Hepatocyte (in vitro differentiated cells): ENCODE measurements around the gene SOX8. TPM values are rescaled to one million over a fixed set of nuclear protein-coding genes. Genes with fewer than 3 reads are reported as not detected.

Source experiments
- DNase-seq: peaks from one replicate; pipeline ENCODE4 v3.0.0-alpha.2; 2016; ENCODE audit warnings: low spot score
- H2AFZ ChIP-seq: fragments of 200-600 bp; sonication (generic); 2 replicates; pipeline ENCODE4 v1.6.0; 2016; ENCODE audit warnings: antibody characterized with exemption, mild to moderate bottlenecking
- H3K27ac ChIP-seq: fragments of 200-600 bp; sonication (generic); 2 replicates; pipeline ENCODE4 v1.5.1; 2016; ENCODE audit warnings: mild to moderate bottlenecking
- H3K27me3 ChIP-seq: fragments of 200-600 bp; sonication (generic); 2 replicates; pipeline ENCODE4 v1.6.1; 2016
- H3K36me3 ChIP-seq: fragments of 200-600 bp; sonication (generic); replicated peaks from 2 replicates; pipeline ENCODE4 v1.5.1; 2016; ENCODE audit warnings: low read depth; ENCODE audit not compliant: insufficient read depth
- H3K4me1 ChIP-seq: fragments of 200-600 bp; sonication (generic); 2 replicates; pipeline ENCODE4 v1.5.1; 2016; ENCODE audit warnings: mild to moderate bottlenecking, moderate library complexity; ENCODE audit not compliant: insufficient read depth
- H3K4me2 ChIP-seq: fragments of 200-600 bp; sonication (generic); 2 replicates; pipeline ENCODE4 v1.6.0; 2016
- H3K4me3 ChIP-seq: fragments of 200-600 bp; sonication (generic); 2 replicates; pipeline ENCODE4 v1.5.1; 2016; ENCODE audit warnings: mild to moderate bottlenecking
- H3K79me2 ChIP-seq: fragments of 200-600 bp; sonication (generic); 2 replicates; pipeline ENCODE4 v1.6.0; 2017; ENCODE audit warnings: mild to moderate bottlenecking
- H3K9me2 ChIP-seq: fragments of 200-600 bp; sonication (generic); replicated peaks from 2 replicates; pipeline ENCODE4 v1.6.0; 2017; ENCODE audit warnings: mild to moderate bottlenecking; ENCODE audit not compliant: insufficient read depth
- H3K9me3 ChIP-seq: fragments of 200-600 bp; sonication (generic); 2 replicates; pipeline ENCODE4 v1.5.1; 2016; ENCODE audit warnings: low read depth, mild to moderate bottlenecking
- H4K20me1 ChIP-seq: fragments of 200-600 bp; sonication (generic); 2 replicates; pipeline ENCODE4 v1.6.0; 2016; ENCODE audit warnings: mild to moderate bottlenecking; ENCODE audit not compliant: insufficient read depth, poor library complexity, severe bottlenecking
- CTCF ChIP-seq: fragments of 200-600 bp; sonication (generic); IDR thresholded peaks from 2 replicates; pipeline ENCODE4 v1.5.1; 2016; ENCODE audit warnings: antibody characterized with exemption, mild to moderate bottlenecking; ENCODE audit not compliant: poor library complexity
- EZH2 ChIP-seq: fragments of 200-600 bp; sonication (generic); IDR thresholded peaks from 2 replicates; pipeline ENCODE4 v1.6.1; 2016; ENCODE audit warnings: antibody characterized with exemption, mild to moderate bottlenecking, borderline replicate concordance
- EZH2phosphoT487 ChIP-seq: fragments of 200-600 bp; sonication (generic); IDR thresholded peaks from one replicate; pipeline ENCODE4 v1.6.1; 2018; ENCODE audit warnings: antibody characterized with exemption, mild to moderate bottlenecking, low read depth, moderate library complexity; ENCODE audit not compliant: unreplicated experiment, severe bottlenecking
- WGBS: methylation state at CpG from one replicate; pipeline ENCODE4 v1.1.6; 2016; ENCODE audit warnings: low lambda C conversion rate; ENCODE audit errors: missing lambda C conversion rate; 5-methylcytosine and 5-hydroxymethylcytosine counted together
- polyA plus RNA-seq: library from polyadenylated mRNA; unstranded; fragments of >200 nt; fragmentation: Nextera tagmentation; extraction: Ambion mirVana; gene quantifications from 2 replicates; pipeline ENCODE4 v1.2.1, GENCODE V29; 2016
- total RNA-seq: library from RNA; depleted of rRNA; stranded (reverse); fragments of >200 nt; gene quantifications from 2 replicates; pipeline ENCODE4 v1.2.3, GENCODE V29; 2014

The SOX8 gene
- total and polyA plus RNA-seq, 2 experiments from 2014 or later, result 3.8 to 4.7 TPM

- peak; percentile 37 for DNase-seq
- H4K20me1 ChIP-seq, result no peaks in the 10 kb centered on the region
- H3K4me2 ChIP-seq, result no peak overlapping the region
- TF ChIP-seq CTCF (no peak), EZH2phosphoT487 (no peak), EZH2 (no peak)
- H3K36me3 ChIP-seq, result no peaks in the 10 kb centered on the region
- peaks cover 3% of the 10 kb centered on the region for H3K4me1 ChIP-seq
- no peak overlapping the region for H3K27ac ChIP-seq
- no peaks in the 10 kb centered on the region for H3K9me2 ChIP-seq
- no peak overlapping the region for H2AFZ ChIP-seq
- H3K27me3 ChIP-seq, result no peaks in the 10 kb centered on the region
- H3K4me3 ChIP-seq, result no peak overlapping the region
- 77% methylated on average over 11 of the region's 11 CpGs for WGBS
- H3K79me2 ChIP-seq, result no peaks in the 10 kb centered on the region
- no peaks in the 10 kb centered on the region for H3K9me3 ChIP-seq
Observed at GRCh38 chr16:989354-989814, 7.8 kb downstream of the SOX8 start.

- Histone ChIP-seq H3K27ac (no peak overlapping the region), H3K9me2 (no peaks in the 10 kb centered on the region), H3K4me1 (peaks cover 3% of the 10 kb centered on the region), H3K79me2 (no peaks in the 10 kb centered on the region), H4K20me1 (no peaks in the 10 kb centered on the region), H3K4me3 (no peak overlapping the region), H3K9me3 (no peaks in the 10 kb centered on the region), H2AFZ (no peak overlapping the region), H3K4me2 (no peak overlapping the region), H3K36me3 (no peaks in the 10 kb centered on the region), H3K27me3 (no peaks in the 10 kb centered on the region)
- DNase-seq, result no peak
- no peak for TF ChIP-seq EZH2phosphoT487
- no peak for TF ChIP-seq EZH2
- no peak for TF ChIP-seq CTCF
- WGBS, result 92% methylated on average over 38 of the region's 41 CpGs
Observed at GRCh38 chr16:990516-991291, 9.1 kb downstream of the SOX8 start.

GRCh38 chr16:991345-991744 lies 9.8 kb downstream of the SOX8 start:
- TF ChIP-seq EZH2phosphoT487, result no peak
- TF ChIP-seq CTCF, result no peak
- no peak for TF ChIP-seq EZH2
- Histone ChIP-seq H3K4me3 (no peak overlapping the region), H3K27me3 (no peaks in the 10 kb centered on the region)

More at GRCh38 chr16:991345-991744, 9.8 kb downstream of the SOX8 start:
- Histone ChIP-seq H2AFZ (no peak overlapping the region), H3K4me1 (peaks cover 3% of the 10 kb centered on the region), H3K79me2 (no peaks in the 10 kb centered on the region), H3K9me3 (no peaks in the 10 kb centered on the region), H3K27ac (no peak overlapping the region), H3K9me2 (no peaks in the 10 kb centered on the region), H3K36me3 (no peaks in the 10 kb centered on the region), H3K4me2 (no peak overlapping the region), H4K20me1 (no peaks in the 10 kb centered on the region)
- 89% methylated on average over 4 of the region's 11 CpGs for WGBS
- no peak for DNase-seq
